ENCODE data around the gene STK11.

DNA sequence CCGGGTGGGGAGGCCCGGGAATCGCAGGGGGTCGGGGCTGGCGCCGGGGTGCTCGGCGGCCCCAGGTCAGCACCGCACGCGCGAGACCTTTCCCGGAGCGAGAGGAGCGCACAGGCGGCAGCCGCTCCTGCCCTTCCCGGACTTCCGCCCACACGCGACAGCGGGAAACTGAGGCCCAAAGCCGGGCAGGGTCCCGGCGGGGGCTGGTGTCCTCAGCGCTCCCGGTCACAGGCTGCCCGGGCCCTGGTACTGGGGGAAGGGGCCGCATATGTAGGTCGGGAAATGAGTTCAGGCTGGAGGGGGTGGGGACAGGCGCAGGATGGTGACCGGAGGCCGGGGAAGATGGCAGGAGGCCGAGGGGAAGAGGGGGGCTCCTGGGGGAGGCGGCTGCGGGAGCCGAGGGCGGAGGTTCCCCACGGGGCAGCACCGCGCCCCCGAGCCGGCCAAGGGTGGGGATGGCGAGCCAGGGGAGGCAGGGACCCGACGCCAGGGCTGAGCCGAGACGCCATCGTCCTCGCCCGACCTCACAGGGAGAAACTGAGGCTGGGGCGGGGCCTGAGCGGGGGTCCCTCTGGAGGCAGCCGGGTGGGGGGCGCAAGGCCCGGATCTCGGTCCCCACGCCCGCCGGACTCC, 31.6 kb downstream of the STK11 start:
- TF ChIP-seq, protein P1, sequence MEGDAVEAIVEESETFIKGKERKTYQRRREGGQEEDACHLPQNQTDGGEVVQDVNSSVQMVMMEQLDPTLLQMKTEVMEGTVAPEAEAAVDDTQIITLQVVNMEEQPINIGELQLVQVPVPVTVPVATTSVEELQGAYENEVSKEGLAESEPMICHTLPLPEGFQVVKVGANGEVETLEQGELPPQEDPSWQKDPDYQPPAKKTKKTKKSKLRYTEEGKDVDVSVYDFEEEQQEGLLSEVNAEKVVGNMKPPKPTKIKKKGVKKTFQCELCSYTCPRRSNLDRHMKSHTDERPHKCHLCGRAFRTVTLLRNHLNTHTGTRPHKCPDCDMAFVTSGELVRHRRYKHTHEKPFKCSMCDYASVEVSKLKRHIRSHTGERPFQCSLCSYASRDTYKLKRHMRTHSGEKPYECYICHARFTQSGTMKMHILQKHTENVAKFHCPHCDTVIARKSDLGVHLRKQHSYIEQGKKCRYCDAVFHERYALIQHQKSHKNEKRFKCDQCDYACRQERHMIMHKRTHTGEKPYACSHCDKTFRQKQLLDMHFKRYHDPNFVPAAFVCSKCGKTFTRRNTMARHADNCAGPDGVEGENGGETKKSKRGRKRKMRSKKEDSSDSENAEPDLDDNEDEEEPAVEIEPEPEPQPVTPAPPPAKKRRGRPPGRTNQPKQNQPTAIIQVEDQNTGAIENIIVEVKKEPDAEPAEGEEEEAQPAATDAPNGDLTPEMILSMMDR (IDR thresholded peaks at IDR 0.05) = no peak
- TF ChIP-seq REST (IDR thresholded peaks at IDR 0.05; ENCODE audit: insufficient read depth in 1 of 2, low read depth in 2 of 2, low read length in 1 of 2) (no peak), TCF7L2 (IDR thresholded peaks at IDR 0.05; ENCODE audit: low read depth, low read length) (no peak)
